H9 (cell line): ENCODE data around the gene FGF12. TPM values are rescaled to one million over a fixed set of nuclear protein-coding genes. Genes with fewer than 3 reads are reported as not detected.

Experiments
- DNase-seq: peaks from one replicate; pipeline ENCODE4 v3.0.0-alpha.2; 2017
- H2AFZ ChIP-seq: one replicate; pipeline ENCODE4 v1.6.1; 2013; ENCODE audit warnings: mild to moderate bottlenecking, low read length, control low read depth, moderate library complexity
- H2AK5ac ChIP-seq: 2 replicates; pipeline ENCODE4 v1.6.1; 2013; ENCODE audit warnings: low read length, control low read depth, mixed read lengths; ENCODE audit not compliant: insufficient read length
- H2BK120ac ChIP-seq: one replicate; pipeline ENCODE4 v1.6.1; 2013; ENCODE audit warnings: low read depth, mild to moderate bottlenecking, low read length, control low read depth, inconsistent platforms; ENCODE audit not compliant: poor library complexity, severe bottlenecking
- H2BK12ac ChIP-seq: 2 replicates; pipeline ENCODE4 v1.6.1; 2013; ENCODE audit warnings: low read length, control low read depth, mixed read lengths, low read depth; ENCODE audit not compliant: insufficient read length
- H2BK15ac ChIP-seq: 2 replicates; pipeline ENCODE4 v1.6.1; 2013; ENCODE audit warnings: low read depth, low read length, control low read depth
- H2BK20ac ChIP-seq: one replicate; pipeline ENCODE4 v1.6.1; 2013; ENCODE audit warnings: low read depth, mild to moderate bottlenecking, low read length, control low read depth, inconsistent platforms; ENCODE audit not compliant: poor library complexity, severe bottlenecking
- H2BK5ac ChIP-seq: 2 replicates; pipeline ENCODE4 v1.6.1; 2013; ENCODE audit warnings: low read length, control low read depth, mixed read lengths; ENCODE audit not compliant: insufficient read length
- H3K14ac ChIP-seq: 2 replicates; pipeline ENCODE4 v1.6.1; 2013; ENCODE audit warnings: low read length, control low read depth; ENCODE audit not compliant: insufficient read depth
- H3K18ac ChIP-seq: 2 replicates; pipeline ENCODE4 v1.6.1; 2013; ENCODE audit warnings: low read depth, mild to moderate bottlenecking, mixed read lengths, low read length, control low read depth; ENCODE audit not compliant: insufficient read length
- H3K23ac ChIP-seq: 2 replicates; pipeline ENCODE4 v1.6.1; 2013; ENCODE audit warnings: low read length, control low read depth, mixed read lengths, low read depth; ENCODE audit not compliant: insufficient read length
- H3K23me2 ChIP-seq: 2 replicates; pipeline ENCODE4 v1.6.1; 2013; ENCODE audit warnings: low read depth, mild to moderate bottlenecking, mixed read lengths, low read length, control low read depth; ENCODE audit not compliant: insufficient read length, poor library complexity, severe bottlenecking
- H3K27ac ChIP-seq: 2 replicates; pipeline ENCODE4 v1.5.1; 2013; ENCODE audit warnings: low read length, control low read depth, mixed read lengths, low read depth; ENCODE audit not compliant: insufficient read length
- H3K27me3 ChIP-seq: 2 replicates; pipeline ENCODE4 v1.6.1; 2013; ENCODE audit warnings: low read length, control low read depth, inconsistent platforms; ENCODE audit not compliant: insufficient read depth
- H3K4ac ChIP-seq: 2 replicates; pipeline ENCODE4 v1.6.1; 2013; ENCODE audit warnings: low read depth, mild to moderate bottlenecking, control low read depth, inconsistent platforms, low read length, moderate library complexity
- H3K4me1 ChIP-seq: 2 replicates; pipeline ENCODE4 v1.6.1; 2013; ENCODE audit warnings: low read length, control low read depth, inconsistent platforms; ENCODE audit not compliant: insufficient read depth
- H3K4me2 ChIP-seq: 2 replicates; pipeline ENCODE4 v1.6.1; 2013; ENCODE audit warnings: low read length, control low read depth, mixed read lengths; ENCODE audit not compliant: insufficient read length, insufficient read depth
- H3K56ac ChIP-seq: 2 replicates; pipeline ENCODE4 v1.6.1; 2013; ENCODE audit warnings: low read depth, mild to moderate bottlenecking, mixed read lengths, low read length, control low read depth; ENCODE audit not compliant: insufficient read length
- H3K79me1 ChIP-seq: 2 replicates; pipeline ENCODE4 v1.6.1; 2013; ENCODE audit warnings: low read depth, mild to moderate bottlenecking, moderate library complexity, low read length, control low read depth, inconsistent platforms; ENCODE audit not compliant: insufficient read depth, poor library complexity, severe bottlenecking
- H3K79me2 ChIP-seq: 2 replicates; pipeline ENCODE4 v1.6.1; 2013; ENCODE audit warnings: low read length, control low read depth, inconsistent platforms; ENCODE audit not compliant: insufficient read depth
- H3K9ac ChIP-seq: 2 replicates; pipeline ENCODE4 v1.6.1; 2013; ENCODE audit warnings: low read length, control low read depth, mixed read lengths; ENCODE audit not compliant: insufficient read length; ENCODE audit errors: extremely low read depth
- H3K9me3 ChIP-seq: one replicate; pipeline ENCODE4 v1.6.1; 2013; ENCODE audit warnings: low read depth, low read length, inconsistent platforms; ENCODE audit not compliant: control insufficient read depth
- H3T11ph ChIP-seq: one replicate; pipeline ENCODE4 v1.6.1; 2013; ENCODE audit warnings: mild to moderate bottlenecking, low read length, control low read depth, inconsistent platforms
- H4K20me1 ChIP-seq: one replicate; pipeline ENCODE4 v1.6.1; 2013; ENCODE audit not compliant: control insufficient read depth, insufficient read length, insufficient read depth
- H4K5ac ChIP-seq: 2 replicates; pipeline ENCODE4 v1.6.1; 2013; ENCODE audit warnings: low read depth, mild to moderate bottlenecking, mixed read lengths, low read length, control low read depth; ENCODE audit not compliant: insufficient read length
- H4K8ac ChIP-seq: replicated peaks from 2 replicates; pipeline ENCODE4 v1.6.1; 2013; ENCODE audit warnings: low read length, control low read depth, mixed read lengths, low read depth; ENCODE audit not compliant: insufficient read length
- H4K91ac ChIP-seq: 2 replicates; pipeline ENCODE4 v1.6.1; 2013; ENCODE audit warnings: low read depth, mild to moderate bottlenecking, moderate library complexity, mixed read lengths, low read length, control low read depth; ENCODE audit not compliant: insufficient read length
- H3K27ac Mint-ChIP-seq, 3 experiments: 2 replicates in 2 of 3; 3 replicates in 1 of 3; pipeline ENCODE4 v1.8.0; 2020 to 2021; ENCODE audit warnings: mixed read lengths in 3 of 3, mild to moderate bottlenecking in 1 of 3, moderate library complexity in 1 of 3
- H3K27me3 Mint-ChIP-seq: 2 replicates; pipeline ENCODE4 v1.8.0; 2021; ENCODE audit warnings: low read depth, mild to moderate bottlenecking, moderate library complexity, mixed read lengths
- H3K36me3 Mint-ChIP-seq, 3 experiments: 2 replicates in 2 of 3; 3 replicates in 1 of 3; pipeline ENCODE4 v1.8.0; 2020 to 2021; ENCODE audit warnings: low read depth in 3 of 3, mixed read lengths in 3 of 3; ENCODE audit not compliant: insufficient read depth in 1 of 3
- H3K4me1 Mint-ChIP-seq, 2 experiments: 2 replicates each; pipeline ENCODE4 v1.8.0; 2020; ENCODE audit warnings: mixed read lengths in 2 of 2
- H3K4me3 Mint-ChIP-seq, 2 experiments: 2 replicates in 1 of 2; 3 replicates in 1 of 2; pipeline ENCODE4 v1.8.0; 2020 to 2021; ENCODE audit warnings: mild to moderate bottlenecking in 2 of 2, mixed read lengths in 2 of 2, moderate library complexity in 1 of 2
- H3K9me3 Mint-ChIP-seq, 2 experiments: 2 replicates in 1 of 2; 3 replicates in 1 of 2; pipeline ENCODE4 v1.8.0; 2020; ENCODE audit warnings: mild to moderate bottlenecking in 2 of 2, mixed read lengths in 2 of 2, moderate library complexity in 1 of 2
- WGBS: extraction: QIAGEN DNeasy Blood & Tissue Kit; methylation state at CpG from one replicate; pipeline ENCODE4 v1.1.7; 2013; ENCODE audit warnings: missing lambda C conversion rate, low lambda C conversion rate, mixed read lengths; ENCODE audit not compliant: insufficient read length; ENCODE audit errors: extremely low coverage; 5-methylcytosine and 5-hydroxymethylcytosine counted together
- total RNA-seq: library from RNA; stranded (reverse); gene quantifications from 2 replicates; pipeline ENCODE4 v1.2.1, GENCODE V29; 2021
- TF ChIP-seq, protein P1 (sequence below): fragments of 200-600 bp; sonication (generic); conservative IDR thresholded peaks from 3 replicates; pipeline ENCODE4 v1.8.0; 2021; ENCODE audit warnings: antibody characterized with exemption, mild to moderate bottlenecking

FGF12 gene
- total RNA-seq, 1 experiment from 2014 or later = 5.6 TPM

DNA sequence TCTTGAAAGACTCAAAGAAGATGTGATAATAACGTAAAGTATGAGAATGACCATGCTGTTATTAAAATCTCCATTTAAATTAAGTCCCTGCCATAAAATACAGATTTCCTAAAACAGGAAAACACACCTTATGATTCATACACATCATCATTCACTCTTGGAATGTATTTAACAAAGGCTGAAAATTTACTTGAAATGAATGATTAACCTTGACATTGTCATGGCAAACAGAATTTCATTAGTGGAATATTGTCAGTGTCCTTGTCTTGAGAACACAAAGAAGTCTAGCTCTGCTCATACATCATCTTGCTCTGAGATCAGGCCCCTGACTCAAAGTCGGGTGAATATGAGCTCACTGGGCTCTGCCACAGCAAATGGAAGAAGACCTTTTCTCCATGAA lies 313.9 kb downstream of the FGF12 start:
- H3K9me3 Mint-ChIP-seq = no peaks in the 10 kb centered on the region; a peak in 1 of 5 replicates
- H3K27me3 Mint-ChIP-seq = peaks cover 36% of the 10 kb centered on the region
- Histone ChIP-seq H3K79me1 (no peaks in the 10 kb centered on the region), H4K5ac (no peak overlapping the region), H3K4me1 (peaks cover 11% of the 10 kb centered on the region), H3T11ph (no peak overlapping the region), H2BK15ac (no peak overlapping the region), H2BK20ac (no peak overlapping the region), H3K4me2 (no peak overlapping the region), H3K56ac (no peak overlapping the region), H3K14ac (no peak overlapping the region), H3K79me2 (no peaks in the 10 kb centered on the region), H3K4ac (no peak overlapping the region), H3K27me3 (peaks cover 8% of the 10 kb centered on the region; the same call in 1 of the 2 replicates), H4K91ac (no peak overlapping the region), H2BK12ac (no peak overlapping the region), H3K23me2 (peaks cover 15% of the 10 kb centered on the region), H3K9me3 (no peaks in the 10 kb centered on the region), H2BK5ac (no peak overlapping the region), H4K8ac (no peak overlapping the region), H4K20me1 (no peaks in the 10 kb centered on the region), H3K27ac (no peak overlapping the region), H2AK5ac (no peak overlapping the region), H3K23ac (no peak overlapping the region), H2AFZ (no peak overlapping the region), H3K18ac (no peak overlapping the region), H3K9ac (no peak overlapping the region), H2BK120ac (no peak overlapping the region)
- no peak overlapping the region for H3K4me3 Mint-ChIP-seq
- H3K27ac Mint-ChIP-seq = no peak overlapping the region
- H3K4me1 Mint-ChIP-seq = peaks cover 36 to 42% of the 10 kb centered on the region in 2 experiments
- TF ChIP-seq, protein P1, sequence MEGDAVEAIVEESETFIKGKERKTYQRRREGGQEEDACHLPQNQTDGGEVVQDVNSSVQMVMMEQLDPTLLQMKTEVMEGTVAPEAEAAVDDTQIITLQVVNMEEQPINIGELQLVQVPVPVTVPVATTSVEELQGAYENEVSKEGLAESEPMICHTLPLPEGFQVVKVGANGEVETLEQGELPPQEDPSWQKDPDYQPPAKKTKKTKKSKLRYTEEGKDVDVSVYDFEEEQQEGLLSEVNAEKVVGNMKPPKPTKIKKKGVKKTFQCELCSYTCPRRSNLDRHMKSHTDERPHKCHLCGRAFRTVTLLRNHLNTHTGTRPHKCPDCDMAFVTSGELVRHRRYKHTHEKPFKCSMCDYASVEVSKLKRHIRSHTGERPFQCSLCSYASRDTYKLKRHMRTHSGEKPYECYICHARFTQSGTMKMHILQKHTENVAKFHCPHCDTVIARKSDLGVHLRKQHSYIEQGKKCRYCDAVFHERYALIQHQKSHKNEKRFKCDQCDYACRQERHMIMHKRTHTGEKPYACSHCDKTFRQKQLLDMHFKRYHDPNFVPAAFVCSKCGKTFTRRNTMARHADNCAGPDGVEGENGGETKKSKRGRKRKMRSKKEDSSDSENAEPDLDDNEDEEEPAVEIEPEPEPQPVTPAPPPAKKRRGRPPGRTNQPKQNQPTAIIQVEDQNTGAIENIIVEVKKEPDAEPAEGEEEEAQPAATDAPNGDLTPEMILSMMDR = no peak
- H3K36me3 Mint-ChIP-seq = peaks cover 0 to 1% (median 0%) of the 10 kb centered on the region in 3 experiments; a peak in 3 of 7 replicates
- WGBS = no CpG with 5 or more reads among the region's 2 CpGs
- no peak for DNase-seq
